Stimulated activated CD8-positive, alpha-beta memory T cell treated with anti-CD3 and anti-CD28 coated beads, Interleukin-4, amount 100 ng/mL, for 24 hours (primary cell): ENCODE results near the gene MYO18B.

Experiments
- DNase-seq: peaks from one replicate; pipeline ENCODE4 v3.0.0-alpha.2; 2020; ENCODE audit warnings: low read depth

The MYO18B gene

GRCh38 chr22:25853501-25854284, 111.7 kb downstream of the MYO18B start:
- DNase-seq = no peak

- DNase-seq = no peak
These were observed 127.8 kb downstream of the MYO18B start for GRCh38 chr22:25869771-25870170.

- no peak for DNase-seq
These were observed 132.3 kb downstream of the MYO18B start for GRCh38 chr22:25874327-25874726.

- DNase-seq = no peak
These were observed 133.5 kb downstream of the MYO18B start for GRCh38 chr22:25875461-25875860.

GRCh38 chr22:25876871-25877270, 134.9 kb downstream of the MYO18B start:
- no peak for DNase-seq

- DNase-seq = no peak
These were observed 136.9 kb downstream of the MYO18B start for GRCh38 chr22:25878933-25879332.

- no peak for DNase-seq
These were observed 138.5 kb downstream of the MYO18B start for GRCh38 chr22:25880524-25880923.

- DNase-seq = no peak
These were observed 139.3 kb downstream of the MYO18B start for GRCh38 chr22:25881210-25881755.

GRCh38 chr22:25882360-25882759, 140.4 kb downstream of the MYO18B start:
- no peak for DNase-seq

- no peak for DNase-seq
These were observed 141.6 kb downstream of the MYO18B start for GRCh38 chr22:25883482-25884033.

- no peak for DNase-seq
These were observed 142.1 kb downstream of the MYO18B start for GRCh38 chr22:25884121-25884520.

GRCh38 chr22:25888399-25889054, 146.5 kb downstream of the MYO18B start:
- DNase-seq = no peak

GRCh38 chr22:25890651-25891050, 148.7 kb downstream of the MYO18B start:
- no peak for DNase-seq

GRCh38 chr22:25892678-25893077, 150.7 kb downstream of the MYO18B start:
- no peak for DNase-seq

- no peak for DNase-seq
These were observed 153.7 kb downstream of the MYO18B start for GRCh38 chr22:25895678-25896077.

- no peak for DNase-seq
These were observed 154.1 kb downstream of the MYO18B start for GRCh38 chr22:25896098-25896497.

GRCh38 chr22:25896592-25896991, 154.6 kb downstream of the MYO18B start:
- DNase-seq = no peak

- DNase-seq = no peak
These were observed 156.8 kb downstream of the MYO18B start for GRCh38 chr22:25898707-25899365.

GRCh38 chr22:25899566-25899965, 157.6 kb downstream of the MYO18B start:
- no peak for DNase-seq

GRCh38 chr22:25900390-25900789, 158.4 kb downstream of the MYO18B start:
- no peak for DNase-seq

- DNase-seq = no peak
These were observed 158.9 kb downstream of the MYO18B start for GRCh38 chr22:25900880-25901279.

- no peak for DNase-seq
These were observed 160.4 kb downstream of the MYO18B start for GRCh38 chr22:25902402-25902801.

GRCh38 chr22:25903294-25903693, 161.3 kb downstream of the MYO18B start:
- no peak for DNase-seq
